HepG2 (cell line): ENCODE measurements around the gene SLC2A4. TPM values are rescaled to one million over a fixed set of nuclear protein-coding genes. Genes with fewer than 3 reads are reported as not detected.
A peak's percentile ranks its signal among the peaks of the same experiment; 100 is the strongest.

ENCODE experiments used
- DNMT3B ChIP-seq: conservative IDR thresholded peaks from 2 replicates; pipeline ENCODE4 v1.6.1; 2016; ENCODE audit warnings: missing biosample characterization, control low read depth
- JUN ChIP-seq: sonication (generic); formaldehyde crosslinking; IDR thresholded peaks from 2 replicates; pipeline ENCODE4 v1.4.0; 2020; ENCODE audit warnings: mild to moderate bottlenecking, missing genetic modification reagents
- PAF1 ChIP-seq: IDR thresholded peaks from 2 replicates; pipeline ENCODE4 v1.6.1; 2016; ENCODE audit warnings: missing genetic modification reagents, missing compliant biosample characterization
- PCBP1 ChIP-seq: fragments of 200-400 bp; formaldehyde crosslinking; IDR thresholded peaks from 2 replicates; pipeline ENCODE4 v1.6.1; 2017; ENCODE audit warnings: mild to moderate bottlenecking, low read depth, low read length, borderline replicate concordance
- ZNF136 ChIP-seq: sonication (generic); formaldehyde crosslinking; IDR thresholded peaks from 2 replicates; pipeline ENCODE4 v1.8.1; 2022; ENCODE audit warnings: low read depth, mild to moderate bottlenecking, moderate library complexity, missing genetic modification reagents
- ZNF44 ChIP-seq: sonication (generic); formaldehyde crosslinking; IDR thresholded peaks from 2 replicates; pipeline ENCODE4 v1.5.1; 2020; ENCODE audit warnings: mild to moderate bottlenecking, missing genetic modification reagents
- ZNF549 ChIP-seq: sonication (generic); formaldehyde crosslinking; IDR thresholded peaks from 2 replicates; pipeline ENCODE4 v1.5.0; 2020; ENCODE audit warnings: missing genetic modification reagents
- ZNF782 ChIP-seq: sonication (generic); formaldehyde crosslinking; IDR thresholded peaks from 2 replicates; pipeline ENCODE4 v1.4.0; 2020; ENCODE audit warnings: missing genetic modification reagents, mild to moderate bottlenecking, borderline replicate concordance
- ZSCAN12 ChIP-seq: sonication (generic); formaldehyde crosslinking; IDR thresholded peaks from 2 replicates; pipeline ENCODE4 v1.9.0; 2021; ENCODE audit warnings: mild to moderate bottlenecking, missing genetic modification reagents
- polyA plus RNA-seq, 8 experiments: library from polyadenylated mRNA; depleted of rRNA in 3 of 8; stranded (reverse) in 7 of 8; unstranded in 1 of 8; fragments of >200 nt; fragmentation: Illumina TruSeq in 4 of 8; extraction: Trizol in 4 of 8; gene quantifications; 2 replicates each; pipeline versions ENCODE4 v1.2.1 to v1.2.3, GENCODE V29; 2011 to 2016; ENCODE audit warnings: low read depth in 4 of 8, missing spikeins in 1 of 8, mixed read lengths in 1 of 8; ENCODE audit not compliant: insufficient read depth in 1 of 8
- total RNA-seq, 5 experiments: library from RNA; depleted of rRNA; stranded (reverse); fragments of >200 nt; fragmentation: Illumina TruSeq; extraction: Trizol; gene quantifications; 2 replicates each; pipeline ENCODE4 v1.2.3, GENCODE V29; 2016; ENCODE audit warnings: low read depth in 1 of 5
- TF ChIP-seq, protein P1 (sequence below): sonication (generic); formaldehyde crosslinking; IDR thresholded peaks from 2 replicates; pipeline ENCODE4; 2020; ENCODE audit warnings: missing genetic modification reagents, mild to moderate bottlenecking, borderline replicate concordance
- TF ChIP-seq, protein P2 (sequence below): sonication (generic); IDR thresholded peaks from 2 replicates; pipeline ENCODE4 v1.6.1; 2016; ENCODE audit warnings: low read depth, borderline replicate concordance
- TF ChIP-seq, protein P3 (sequence below): IDR thresholded peaks from 2 replicates; pipeline ENCODE4 v1.6.1; 2016; ENCODE audit warnings: missing biosample characterization, missing genetic modification reagents, low read depth

Gene SLC2A4
- total and polyA plus RNA-seq, 2 of the 13 experiments (the other 11 are each of a cell fraction or from before 2014, with no cell fraction given), result 4.9 to 5.8 TPM

DNA sequence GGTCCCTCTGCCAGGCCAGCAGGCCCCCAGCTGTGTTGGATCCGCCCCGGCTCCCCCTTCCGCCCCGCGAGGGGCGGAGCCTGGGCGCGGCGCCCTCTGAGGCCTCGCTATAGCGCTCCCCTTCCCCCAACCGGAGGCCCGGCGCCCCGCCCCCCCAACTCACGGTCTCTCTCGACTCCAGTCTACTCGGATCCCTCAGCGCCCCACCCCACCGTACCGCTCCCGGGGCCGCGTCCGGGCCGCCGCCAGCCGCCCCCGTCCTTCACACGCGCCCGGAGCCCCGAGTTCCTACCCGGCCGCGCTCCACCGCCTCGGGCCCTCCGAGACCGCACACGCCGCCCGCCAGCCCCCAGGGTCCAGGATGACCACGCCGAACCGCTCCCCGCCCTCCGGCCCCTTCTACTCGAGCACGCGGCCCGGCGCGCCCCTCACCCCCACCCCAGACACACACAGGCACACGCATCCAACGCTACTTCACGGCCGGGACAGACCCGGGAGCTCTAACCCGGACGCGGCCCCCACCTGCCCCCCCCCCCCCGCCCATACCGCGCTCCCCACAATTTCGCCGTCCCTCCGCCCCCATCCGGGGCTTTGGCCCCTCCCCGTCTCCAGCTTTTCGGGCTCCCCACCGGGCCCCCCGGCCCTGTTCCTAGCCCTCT lies 43.6 kb upstream of the SLC2A4 start (continued):
- TF ChIP-seq, protein P1, sequence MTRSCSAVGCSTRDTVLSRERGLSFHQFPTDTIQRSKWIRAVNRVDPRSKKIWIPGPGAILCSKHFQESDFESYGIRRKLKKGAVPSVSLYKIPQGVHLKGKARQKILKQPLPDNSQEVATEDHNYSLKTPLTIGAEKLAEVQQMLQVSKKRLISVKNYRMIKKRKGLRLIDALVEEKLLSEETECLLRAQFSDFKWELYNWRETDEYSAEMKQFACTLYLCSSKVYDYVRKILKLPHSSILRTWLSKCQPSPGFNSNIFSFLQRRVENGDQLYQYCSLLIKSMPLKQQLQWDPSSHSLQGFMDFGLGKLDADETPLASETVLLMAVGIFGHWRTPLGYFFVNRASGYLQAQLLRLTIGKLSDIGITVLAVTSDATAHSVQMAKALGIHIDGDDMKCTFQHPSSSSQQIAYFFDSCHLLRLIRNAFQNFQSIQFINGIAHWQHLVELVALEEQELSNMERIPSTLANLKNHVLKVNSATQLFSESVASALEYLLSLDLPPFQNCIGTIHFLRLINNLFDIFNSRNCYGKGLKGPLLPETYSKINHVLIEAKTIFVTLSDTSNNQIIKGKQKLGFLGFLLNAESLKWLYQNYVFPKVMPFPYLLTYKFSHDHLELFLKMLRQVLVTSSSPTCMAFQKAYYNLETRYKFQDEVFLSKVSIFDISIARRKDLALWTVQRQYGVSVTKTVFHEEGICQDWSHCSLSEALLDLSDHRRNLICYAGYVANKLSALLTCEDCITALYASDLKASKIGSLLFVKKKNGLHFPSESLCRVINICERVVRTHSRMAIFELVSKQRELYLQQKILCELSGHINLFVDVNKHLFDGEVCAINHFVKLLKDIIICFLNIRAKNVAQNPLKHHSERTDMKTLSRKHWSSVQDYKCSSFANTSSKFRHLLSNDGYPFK (CRISPR knock-in tag), result no peak
- TF ChIP-seq ZNF782 (CRISPR knock-in tag) (no peak), ZNF549 (no peak), JUN (CRISPR knock-in tag) (no peak), ZNF44 (CRISPR knock-in tag) (no peak), ZSCAN12 (CRISPR knock-in tag) (no peak), PAF1 (CRISPR knock-in tag) (no peak), PCBP1 (no peak), DNMT3B (no peak), ZNF136 (CRISPR knock-in tag) (no peak)
- TF ChIP-seq, protein P2, sequence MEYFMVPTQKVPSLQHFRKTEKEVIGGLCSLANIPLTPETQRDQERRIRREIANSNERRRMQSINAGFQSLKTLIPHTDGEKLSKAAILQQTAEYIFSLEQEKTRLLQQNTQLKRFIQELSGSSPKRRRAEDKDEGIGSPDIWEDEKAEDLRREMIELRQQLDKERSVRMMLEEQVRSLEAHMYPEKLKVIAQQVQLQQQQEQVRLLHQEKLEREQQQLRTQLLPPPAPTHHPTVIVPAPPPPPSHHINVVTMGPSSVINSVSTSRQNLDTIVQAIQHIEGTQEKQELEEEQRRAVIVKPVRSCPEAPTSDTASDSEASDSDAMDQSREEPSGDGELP, result peak; percentile 61; the same call in 1 of the 2 replicates
- TF ChIP-seq, protein P3, sequence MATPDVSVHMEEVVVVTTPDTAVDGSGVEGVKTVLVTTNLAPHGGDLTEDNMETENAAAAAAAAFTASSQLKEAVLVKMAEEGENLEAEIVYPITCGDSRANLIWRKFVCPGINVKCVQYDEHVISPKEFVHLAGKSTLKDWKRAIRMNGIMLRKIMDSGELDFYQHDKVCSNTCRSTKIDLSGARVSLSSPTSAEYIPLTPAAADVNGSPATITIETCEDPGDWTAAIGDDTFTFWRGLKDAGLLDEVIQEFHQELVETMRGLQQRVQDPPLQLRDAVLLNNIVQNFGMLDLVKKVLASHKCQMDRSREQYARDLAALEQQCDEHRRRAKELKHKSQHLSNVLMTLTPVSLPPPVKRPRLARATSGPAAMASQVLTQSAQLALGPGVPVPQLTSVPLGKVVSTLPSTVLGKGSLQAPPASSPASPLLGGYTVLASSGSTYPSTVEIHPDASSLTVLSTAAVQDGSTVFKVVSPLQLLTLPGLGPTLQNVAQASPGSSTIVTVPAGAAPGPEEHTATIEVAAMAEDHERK (CRISPR knock-in tag), result no peak
